ENCODE results near the gene FARSA. TPM values are rescaled to one million over a fixed set of nuclear protein-coding genes. Genes with fewer than 3 reads are reported as not detected.
"Not testable (repeated sequence)": the region's sequence is repeated elsewhere in the genome, so short reads cannot be mapped to it uniquely, and the experiment has no call there.

The FARSA gene
- total RNA-seq, 1 donor from 2014 or later, result 55.6 TPM

- no peak for DNase-seq (ENCODE audit: extremely low spot score, unreplicated experiment)
- no peak within 1 kb of the TSS for H3K4me3 Mint-ChIP-seq (ENCODE audit: unreplicated experiment)
These were observed 35.9 kb upstream of the FARSA start, which contains the start of gene DAND5 for GRCh38 chr19:12969292-12969988. TSS of gene DAND5 (plus strand) at chr19:12969576. CDS start at chr19:12969661, 85 bp downstream.

GRCh38 chr19:12967907-12968306 is 34.4 kb upstream of the FARSA start:
- Mint-ChIP-seq H3K27me3 (ENCODE audit: unreplicated experiment) (no peaks in the 10 kb centered on the region), H3K4me3 (ENCODE audit: unreplicated experiment) (no peak overlapping the region), H3K9me3 (ENCODE audit: unreplicated experiment) (no peaks in the 10 kb centered on the region), H3K36me3 (ENCODE audit: unreplicated experiment) (no peaks in the 10 kb centered on the region), H3K4me1 (ENCODE audit: unreplicated experiment) (peaks cover 22% of the 10 kb centered on the region), H3K27ac (ENCODE audit: unreplicated experiment) (no peak overlapping the region)
- DNase-seq (ENCODE audit: extremely low spot score, unreplicated experiment), result no peak
- TF ChIP-seq, protein P1, sequence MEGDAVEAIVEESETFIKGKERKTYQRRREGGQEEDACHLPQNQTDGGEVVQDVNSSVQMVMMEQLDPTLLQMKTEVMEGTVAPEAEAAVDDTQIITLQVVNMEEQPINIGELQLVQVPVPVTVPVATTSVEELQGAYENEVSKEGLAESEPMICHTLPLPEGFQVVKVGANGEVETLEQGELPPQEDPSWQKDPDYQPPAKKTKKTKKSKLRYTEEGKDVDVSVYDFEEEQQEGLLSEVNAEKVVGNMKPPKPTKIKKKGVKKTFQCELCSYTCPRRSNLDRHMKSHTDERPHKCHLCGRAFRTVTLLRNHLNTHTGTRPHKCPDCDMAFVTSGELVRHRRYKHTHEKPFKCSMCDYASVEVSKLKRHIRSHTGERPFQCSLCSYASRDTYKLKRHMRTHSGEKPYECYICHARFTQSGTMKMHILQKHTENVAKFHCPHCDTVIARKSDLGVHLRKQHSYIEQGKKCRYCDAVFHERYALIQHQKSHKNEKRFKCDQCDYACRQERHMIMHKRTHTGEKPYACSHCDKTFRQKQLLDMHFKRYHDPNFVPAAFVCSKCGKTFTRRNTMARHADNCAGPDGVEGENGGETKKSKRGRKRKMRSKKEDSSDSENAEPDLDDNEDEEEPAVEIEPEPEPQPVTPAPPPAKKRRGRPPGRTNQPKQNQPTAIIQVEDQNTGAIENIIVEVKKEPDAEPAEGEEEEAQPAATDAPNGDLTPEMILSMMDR (IDR thresholded peaks at IDR 0.05), result no peak

More at GRCh38 chr19:12969292-12969988, 35.9 kb upstream of the FARSA start, which contains the start of gene DAND5:
- Mint-ChIP-seq H3K9me3 (ENCODE audit: unreplicated experiment) (no peaks in the 10 kb centered on the region), H3K27ac (ENCODE audit: unreplicated experiment) (no peak within 1 kb of the TSS), H3K36me3 (ENCODE audit: unreplicated experiment) (no peaks in the 10 kb centered on the region), H3K27me3 (ENCODE audit: unreplicated experiment) (peaks cover 2% of the 10 kb centered on the region), H3K4me1 (ENCODE audit: unreplicated experiment) (peaks cover 22% of the 10 kb centered on the region)
- TF ChIP-seq, protein P1 (IDR thresholded peaks at IDR 0.05), result no peak

GRCh38 chr19:12965812-12966135 is 32.3 kb upstream of the FARSA start:
- Mint-ChIP-seq H3K27ac (ENCODE audit: unreplicated experiment) (no peak overlapping the region), H3K4me1 (ENCODE audit: unreplicated experiment) (peaks cover 22% of the 10 kb centered on the region), H3K36me3 (ENCODE audit: unreplicated experiment) (no peaks in the 10 kb centered on the region), H3K4me3 (ENCODE audit: unreplicated experiment) (peak overlapping the region; percentile 59), H3K27me3 (ENCODE audit: unreplicated experiment) (no peaks in the 10 kb centered on the region), H3K9me3 (ENCODE audit: unreplicated experiment) (no peaks in the 10 kb centered on the region)
- no peak for DNase-seq (ENCODE audit: extremely low spot score, unreplicated experiment)
- TF ChIP-seq, protein P1 (IDR thresholded peaks at IDR 0.05), result no peak

GRCh38 chr19:12965017-12965811 is 31.7 kb upstream of the FARSA start:
- H3K27me3 Mint-ChIP-seq (ENCODE audit: unreplicated experiment), result no peaks in the 10 kb centered on the region
- TF ChIP-seq, protein P1 (IDR thresholded peaks at IDR 0.05), result peak; percentile 90
- H3K9me3 Mint-ChIP-seq (ENCODE audit: unreplicated experiment), result no peaks in the 10 kb centered on the region
- H3K4me3 Mint-ChIP-seq (ENCODE audit: unreplicated experiment), result peak overlapping the region; percentile 92
- H3K36me3 Mint-ChIP-seq (ENCODE audit: unreplicated experiment), result no peaks in the 10 kb centered on the region
- H3K4me1 Mint-ChIP-seq (ENCODE audit: unreplicated experiment), result peaks cover 18% of the 10 kb centered on the region
- peak; percentile 95 for DNase-seq (ENCODE audit: extremely low spot score, unreplicated experiment)
- H3K27ac Mint-ChIP-seq (ENCODE audit: unreplicated experiment), result peak overlapping the region; percentile 79

DNA sequence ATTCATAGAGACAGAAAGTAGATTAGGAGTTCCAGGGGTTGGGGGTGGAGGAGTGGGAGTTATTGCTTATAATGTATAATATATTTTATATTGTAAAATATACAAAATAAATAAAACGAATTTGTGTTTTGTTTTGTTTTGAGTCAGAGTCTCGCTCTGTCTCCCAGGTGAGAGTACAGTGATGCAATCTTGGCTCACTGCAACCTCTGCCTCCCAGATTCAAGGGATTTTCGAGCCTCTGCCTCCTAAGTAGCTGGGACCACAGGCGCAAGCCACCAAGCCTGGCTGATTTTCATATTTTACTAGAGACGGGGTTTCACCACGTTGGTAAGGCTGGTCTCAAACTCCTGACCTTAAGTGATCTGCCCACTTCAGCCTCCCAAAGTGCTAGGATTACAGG is 26.0 kb upstream of the FARSA start:
- no peaks in the 10 kb centered on the region for H3K9me3 Mint-ChIP-seq (ENCODE audit: unreplicated experiment)
- peaks cover under 1% of the 10 kb centered on the region for H3K36me3 Mint-ChIP-seq (ENCODE audit: unreplicated experiment)
- no peak overlapping the region for H3K4me3 Mint-ChIP-seq (ENCODE audit: unreplicated experiment)
- no peak for DNase-seq (ENCODE audit: extremely low spot score, unreplicated experiment)
- no peak overlapping the region for H3K27ac Mint-ChIP-seq (ENCODE audit: unreplicated experiment)
- H3K4me1 Mint-ChIP-seq (ENCODE audit: unreplicated experiment), result peaks cover 18% of the 10 kb centered on the region
- TF ChIP-seq, protein P1 (IDR thresholded peaks at IDR 0.05), result no peak
- H3K27me3 Mint-ChIP-seq (ENCODE audit: unreplicated experiment), result no peaks in the 10 kb centered on the region

DNA sequence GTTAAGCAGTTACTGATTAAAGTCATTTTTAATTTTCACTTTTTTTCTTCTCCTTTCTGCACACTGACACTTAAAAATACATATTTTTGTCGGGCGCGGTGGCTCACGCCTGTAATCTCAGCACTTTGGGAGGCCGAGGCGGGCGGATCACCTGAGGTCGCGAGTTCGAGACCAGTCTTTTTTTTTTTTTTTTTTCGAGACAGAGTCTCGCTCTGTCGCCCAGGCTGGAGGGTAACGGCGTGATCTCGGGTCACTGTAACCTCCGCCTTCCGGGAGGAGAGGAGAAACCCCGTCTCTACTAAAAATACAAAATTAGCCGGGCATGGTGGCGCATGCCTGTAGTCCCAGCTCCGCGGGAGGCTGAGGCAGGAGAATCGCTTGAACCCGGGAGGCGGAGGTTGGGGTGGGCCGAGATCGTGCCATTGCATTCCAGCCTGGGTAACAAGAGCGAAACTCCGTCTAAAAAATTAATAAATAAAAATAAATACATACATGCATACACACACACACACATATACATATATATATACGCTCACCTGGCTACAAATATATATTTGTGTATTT is 24.0 kb upstream of the FARSA start:
- H3K9me3 Mint-ChIP-seq (ENCODE audit: unreplicated experiment); DNase-seq (ENCODE audit: extremely low spot score, unreplicated experiment); H3K27me3 Mint-ChIP-seq (ENCODE audit: unreplicated experiment): not testable (repeated sequence)
- peaks cover 12% of the 10 kb centered on the region for H3K36me3 Mint-ChIP-seq (ENCODE audit: unreplicated experiment)
- peaks cover 32% of the 10 kb centered on the region for H3K4me1 Mint-ChIP-seq (ENCODE audit: unreplicated experiment)
- H3K4me3 Mint-ChIP-seq (ENCODE audit: unreplicated experiment), result peak overlapping the region; percentile 76
- H3K27ac Mint-ChIP-seq (ENCODE audit: unreplicated experiment), result peak overlapping the region; percentile 84

All from osteocyte (in vitro differentiated cells).